MM.1S (cell line): ENCODE results near the gene GFI1B.

Source experiments
- EZH2 ChIP-seq: fragments of 300-600 bp; sonication (generic); optimal IDR thresholded peaks from 2 replicates; pipeline ENCODE3; 2017; ENCODE audit warnings: low read depth, mild to moderate bottlenecking, antibody characterized with exemption, low read length, mixed read lengths
- EZH2phosphoT487 ChIP-seq: fragments of 300-600 bp; sonication (generic); IDR thresholded peaks from 2 replicates; pipeline ENCODE4 v1.6.1; 2018; ENCODE audit warnings: antibody characterized with exemption, low read length
- TF ChIP-seq, protein P1 (sequence below): fragments of 300-600 bp; sonication (generic); IDR thresholded peaks from 2 replicates; pipeline ENCODE4 v1.5.1; 2016; ENCODE audit warnings: antibody characterized with exemption, low read length, mixed read lengths

GRCh38 chr9:133008406-133008805 lies 29.9 kb downstream of the GFI1B start:
- TF ChIP-seq, protein P1, sequence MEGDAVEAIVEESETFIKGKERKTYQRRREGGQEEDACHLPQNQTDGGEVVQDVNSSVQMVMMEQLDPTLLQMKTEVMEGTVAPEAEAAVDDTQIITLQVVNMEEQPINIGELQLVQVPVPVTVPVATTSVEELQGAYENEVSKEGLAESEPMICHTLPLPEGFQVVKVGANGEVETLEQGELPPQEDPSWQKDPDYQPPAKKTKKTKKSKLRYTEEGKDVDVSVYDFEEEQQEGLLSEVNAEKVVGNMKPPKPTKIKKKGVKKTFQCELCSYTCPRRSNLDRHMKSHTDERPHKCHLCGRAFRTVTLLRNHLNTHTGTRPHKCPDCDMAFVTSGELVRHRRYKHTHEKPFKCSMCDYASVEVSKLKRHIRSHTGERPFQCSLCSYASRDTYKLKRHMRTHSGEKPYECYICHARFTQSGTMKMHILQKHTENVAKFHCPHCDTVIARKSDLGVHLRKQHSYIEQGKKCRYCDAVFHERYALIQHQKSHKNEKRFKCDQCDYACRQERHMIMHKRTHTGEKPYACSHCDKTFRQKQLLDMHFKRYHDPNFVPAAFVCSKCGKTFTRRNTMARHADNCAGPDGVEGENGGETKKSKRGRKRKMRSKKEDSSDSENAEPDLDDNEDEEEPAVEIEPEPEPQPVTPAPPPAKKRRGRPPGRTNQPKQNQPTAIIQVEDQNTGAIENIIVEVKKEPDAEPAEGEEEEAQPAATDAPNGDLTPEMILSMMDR, result no peak
- TF ChIP-seq EZH2 (no peak), EZH2phosphoT487 (no peak)
